Measurements from ENCODE around the gene ZNF627. TPM values are rescaled to one million over a fixed set of nuclear protein-coding genes. Genes with fewer than 3 reads are reported as not detected.

ZNF627 gene
- total and polyA plus RNA-seq, 4 donors: 2.5 to 12.2 (median 6.4) TPM

Other genes starting within 250 kb of the ZNF627 start
- gene PLPPR2, start 242.1 kb upstream of the ZNF627 start, total RNA-seq: 10 to 100 TPM; 36.4 to 37.4 TPM
- 10 to 100 TPM; 11.4 to 41.0 TPM for gene PLPPR2, start 242.1 kb upstream of the ZNF627 start, polyA plus RNA-seq
- gene SWSAP1, start 222.8 kb upstream of the ZNF627 start, total RNA-seq: 1 to 10 TPM; 1.5 to 1.7 TPM
- 1 to 10 TPM in 1 of 2 donors, under 1 TPM in 1; 0.50 to 5.7 TPM for gene SWSAP1, start 222.8 kb upstream of the ZNF627 start, polyA plus RNA-seq
- 10 to 100 TPM in 1 of 2 donors, 1 to 10 TPM in 1; 7.4 to 13.1 TPM for gene EPOR, start 213.2 kb upstream of the ZNF627 start, total RNA-seq
- 10 to 100 TPM in 1 of 2 donors, under 1 TPM in 1; 0.63 to 32.4 TPM for gene EPOR, start 213.2 kb upstream of the ZNF627 start, polyA plus RNA-seq
- gene RGL3, start 178.2 kb upstream of the ZNF627 start, total RNA-seq: 10 to 100 TPM; 30.2 to 51.6 TPM
- gene RGL3, start 178.2 kb upstream of the ZNF627 start, polyA plus RNA-seq: 10 to 100 TPM; 14.5 to 78.5 TPM
- 1 to 10 TPM in 1 of 2 donors, under 1 TPM in 1; 0.49 to 1.8 TPM for gene ODAD3, start 162.4 kb upstream of the ZNF627 start, total RNA-seq
- gene ODAD3, start 162.4 kb upstream of the ZNF627 start, polyA plus RNA-seq: 1 to 10 TPM; 1.4 to 2.6 TPM
- gene PRKCSH, start 161.8 kb upstream of the ZNF627 start, total RNA-seq: 100 to 1,000 TPM; 168 to 207 TPM
- 100 to 1,000 TPM in 1 of 2 donors, 10 to 100 TPM in 1; 90.2 to 168 TPM for gene PRKCSH, start 161.8 kb upstream of the ZNF627 start, polyA plus RNA-seq
- gene ELAVL3, start 116.4 kb upstream of the ZNF627 start, total RNA-seq: not detected
- gene ELAVL3, start 116.4 kb upstream of the ZNF627 start, polyA plus RNA-seq: under 1 TPM; 0.13 to 0.56 TPM
- 10 to 100 TPM; 11.4 to 11.6 TPM for gene ZNF653, start 91.6 kb upstream of the ZNF627 start, total RNA-seq
- 10 to 100 TPM in 1 of 2 donors, 1 to 10 TPM in 1; 5.4 to 22.5 TPM for gene ZNF653, start 91.6 kb upstream of the ZNF627 start, polyA plus RNA-seq
- gene ECSIT, start 68.3 kb upstream of the ZNF627 start, total RNA-seq: 10 to 100 TPM; 27.7 to 27.8 TPM
- 10 to 100 TPM; 39.9 to 72.5 TPM for gene ECSIT, start 68.3 kb upstream of the ZNF627 start, polyA plus RNA-seq
- 1,000 to 10,000 TPM in 1 of 2 donors, 100 to 1,000 TPM in 1; 406 to 1,055 TPM for gene CNN1, start 58.6 kb upstream of the ZNF627 start, total RNA-seq
- gene CNN1, start 58.6 kb upstream of the ZNF627 start, polyA plus RNA-seq: 100 to 1,000 TPM; 547 to 569 TPM
- gene ELOF1, start 38.3 kb upstream of the ZNF627 start, total RNA-seq: 10 to 100 TPM; 30.9 to 33.6 TPM
- gene ELOF1, start 38.3 kb upstream of the ZNF627 start, polyA plus RNA-seq: 10 to 100 TPM; 37.8 to 75.4 TPM
- gene ACP5, start 19.8 kb upstream of the ZNF627 start, total RNA-seq: 10 to 100 TPM; 12.6 to 13.1 TPM
- gene ACP5, start 19.8 kb upstream of the ZNF627 start, polyA plus RNA-seq: 10 to 100 TPM in 1 of 2 donors, 1 to 10 TPM in 1; 5.2 to 45.3 TPM
- gene ZNF823, start 141.5 kb downstream of the ZNF627 start, total RNA-seq: 1 to 10 TPM; 5.1 to 8.7 TPM
- gene ZNF823, start 141.5 kb downstream of the ZNF627 start, polyA plus RNA-seq: 1 to 10 TPM; 3.1 to 3.4 TPM
- 10 to 100 TPM in 1 of 2 donors, 1 to 10 TPM in 1; 9.5 to 13.2 TPM for gene ZNF441, start 169.5 kb downstream of the ZNF627 start, total RNA-seq
- gene ZNF441, start 169.5 kb downstream of the ZNF627 start, polyA plus RNA-seq: 1 to 10 TPM; 4.1 to 8.1 TPM
- 1 to 10 TPM; 3.1 to 4.8 TPM for gene ZNF491, start 201.0 kb downstream of the ZNF627 start, total RNA-seq
- gene ZNF491, start 201.0 kb downstream of the ZNF627 start, polyA plus RNA-seq: 1 to 10 TPM in 1 of 2 donors, under 1 TPM in 1; 0.50 to 2.0 TPM
- 10 to 100 TPM; 12.7 to 16.1 TPM for gene ZNF440, start 216.8 kb downstream of the ZNF627 start, total RNA-seq
- 1 to 10 TPM; 3.1 to 5.5 TPM for gene ZNF440, start 216.8 kb downstream of the ZNF627 start, polyA plus RNA-seq

Data from aorta (tissue), 4 donors.